DND-41 (cell line): ENCODE data around the gene NACC2.

Experiments used
- ATAC-seq: fragments of 200-7000 bp; cut with Tn5 transposase; 3 replicates; pipeline ENCODE4 v1.9.1; 2021; ENCODE audit warnings: low read depth; ENCODE audit not compliant: insufficient read depth
- DNase-seq: peaks from one replicate; pipeline ENCODE4 v3.0.0-alpha.2; 2020
- H2AFZ ChIP-seq: 2 replicates; pipeline ENCODE4 v1.6.0; 2012; ENCODE audit warnings: low read depth, low read length
- H3K27ac ChIP-seq: 2 replicates; pipeline ENCODE4 v1.5.1; 2012; ENCODE audit warnings: low read length, inconsistent platforms
- H3K27me3 ChIP-seq: fragments of 200-600 bp; sonication (generic); 2 replicates; pipeline ENCODE4 v1.6.0; 2012; ENCODE audit warnings: low read length, mild to moderate bottlenecking, inconsistent platforms; ENCODE audit not compliant: insufficient read depth, poor library complexity
- H3K36me3 ChIP-seq: 2 replicates; pipeline ENCODE4 v1.5.1; 2012; ENCODE audit warnings: low read length, inconsistent platforms; ENCODE audit not compliant: insufficient read depth
- H3K4me1 ChIP-seq: 2 replicates; pipeline ENCODE4 v1.5.1; 2012; ENCODE audit warnings: mild to moderate bottlenecking, low read length; ENCODE audit not compliant: insufficient read depth
- H3K4me2 ChIP-seq: 2 replicates; pipeline ENCODE4 v1.6.0; 2012; ENCODE audit warnings: mild to moderate bottlenecking, moderate library complexity, low read length, inconsistent platforms; ENCODE audit not compliant: insufficient read depth
- H3K4me3 ChIP-seq, 2 experiments: fragments of 200-600 bp in 1 of 2; shearing (Covaris generic) in 1 of 2; 2 replicates each; pipeline ENCODE4 v1.5.1; 2012 to 2016; ENCODE audit warnings: inconsistent platforms in 2 of 2, low read length in 2 of 2, mild to moderate bottlenecking in 2 of 2, low read depth in 1 of 2, moderate library complexity in 1 of 2
- H3K79me2 ChIP-seq: 2 replicates; pipeline ENCODE4 v1.6.0; 2012; ENCODE audit warnings: low read length, inconsistent platforms; ENCODE audit not compliant: insufficient read depth
- H3K9ac ChIP-seq: 2 replicates; pipeline ENCODE4 v1.6.0; 2012; ENCODE audit warnings: low read depth, mild to moderate bottlenecking, inconsistent platforms, low read length, moderate library complexity
- H3K9me3 ChIP-seq: 2 replicates; pipeline ENCODE4 v1.5.1; 2012; ENCODE audit warnings: low read length, moderate library complexity, mild to moderate bottlenecking, inconsistent platforms; ENCODE audit not compliant: insufficient read depth, severe bottlenecking
- H4K20me1 ChIP-seq: 2 replicates; pipeline ENCODE4 v1.6.0; 2012; ENCODE audit warnings: low read length; ENCODE audit not compliant: insufficient read depth
- EZH2 ChIP-seq: IDR thresholded peaks from 3 replicates; pipeline ENCODE4 v1.6.1; 2012; ENCODE audit warnings: borderline replicate concordance, low read depth, mild to moderate bottlenecking, moderate library complexity, low read length, inconsistent platforms; ENCODE audit not compliant: severe bottlenecking
- TF ChIP-seq, protein P1 (sequence below): IDR thresholded peaks from 2 replicates; pipeline ENCODE4 v1.5.1; 2012; ENCODE audit warnings: borderline replicate concordance, low read length, moderate library complexity, mild to moderate bottlenecking; ENCODE audit not compliant: poor library complexity, severe bottlenecking; ENCODE audit errors: extremely low read depth

The NACC2 gene

DNA sequence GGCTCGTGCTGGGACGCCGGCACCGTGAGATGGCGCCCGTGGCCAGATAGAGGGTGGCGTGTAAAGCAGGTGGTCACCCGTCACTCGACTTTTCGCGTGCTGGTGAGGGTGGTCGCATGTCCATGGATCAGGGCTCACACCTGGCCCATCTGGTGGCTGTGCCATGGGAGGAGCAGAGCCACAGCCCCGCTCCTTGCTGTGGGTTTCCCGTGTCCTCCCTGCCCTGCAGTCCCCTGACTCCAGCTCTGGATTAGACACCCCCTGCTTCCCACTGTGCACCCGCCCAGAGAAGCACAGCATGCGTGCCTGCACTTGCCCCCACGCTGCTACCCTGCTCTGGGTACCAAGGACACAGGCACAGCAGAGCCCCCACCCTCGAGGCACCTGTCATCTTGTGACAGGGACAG lies 25.4 kb upstream of the NACC2 start:
- Histone ChIP-seq H4K20me1 (peaks cover 22% of the 10 kb centered on the region), H2AFZ (no peak overlapping the region), H3K27me3 (no peaks in the 10 kb centered on the region), H3K4me2 (peak overlapping the region; percentile 76; the same call in 1 of the 2 replicates), H3K79me2 (peaks cover 38% of the 10 kb centered on the region), H3K36me3 (peaks cover 21% of the 10 kb centered on the region), H3K4me3 (no peak overlapping the region), H3K9me3 (no peaks in the 10 kb centered on the region), H3K4me1 (peaks cover 24% of the 10 kb centered on the region), H3K9ac (no peak overlapping the region; the same call in 1 of the 2 replicates), H3K27ac (no peak overlapping the region)
- TF ChIP-seq, protein P1, sequence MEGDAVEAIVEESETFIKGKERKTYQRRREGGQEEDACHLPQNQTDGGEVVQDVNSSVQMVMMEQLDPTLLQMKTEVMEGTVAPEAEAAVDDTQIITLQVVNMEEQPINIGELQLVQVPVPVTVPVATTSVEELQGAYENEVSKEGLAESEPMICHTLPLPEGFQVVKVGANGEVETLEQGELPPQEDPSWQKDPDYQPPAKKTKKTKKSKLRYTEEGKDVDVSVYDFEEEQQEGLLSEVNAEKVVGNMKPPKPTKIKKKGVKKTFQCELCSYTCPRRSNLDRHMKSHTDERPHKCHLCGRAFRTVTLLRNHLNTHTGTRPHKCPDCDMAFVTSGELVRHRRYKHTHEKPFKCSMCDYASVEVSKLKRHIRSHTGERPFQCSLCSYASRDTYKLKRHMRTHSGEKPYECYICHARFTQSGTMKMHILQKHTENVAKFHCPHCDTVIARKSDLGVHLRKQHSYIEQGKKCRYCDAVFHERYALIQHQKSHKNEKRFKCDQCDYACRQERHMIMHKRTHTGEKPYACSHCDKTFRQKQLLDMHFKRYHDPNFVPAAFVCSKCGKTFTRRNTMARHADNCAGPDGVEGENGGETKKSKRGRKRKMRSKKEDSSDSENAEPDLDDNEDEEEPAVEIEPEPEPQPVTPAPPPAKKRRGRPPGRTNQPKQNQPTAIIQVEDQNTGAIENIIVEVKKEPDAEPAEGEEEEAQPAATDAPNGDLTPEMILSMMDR: no peak
- no peak for TF ChIP-seq EZH2
- ATAC-seq: no peak
- DNase-seq: no peak

DNA sequence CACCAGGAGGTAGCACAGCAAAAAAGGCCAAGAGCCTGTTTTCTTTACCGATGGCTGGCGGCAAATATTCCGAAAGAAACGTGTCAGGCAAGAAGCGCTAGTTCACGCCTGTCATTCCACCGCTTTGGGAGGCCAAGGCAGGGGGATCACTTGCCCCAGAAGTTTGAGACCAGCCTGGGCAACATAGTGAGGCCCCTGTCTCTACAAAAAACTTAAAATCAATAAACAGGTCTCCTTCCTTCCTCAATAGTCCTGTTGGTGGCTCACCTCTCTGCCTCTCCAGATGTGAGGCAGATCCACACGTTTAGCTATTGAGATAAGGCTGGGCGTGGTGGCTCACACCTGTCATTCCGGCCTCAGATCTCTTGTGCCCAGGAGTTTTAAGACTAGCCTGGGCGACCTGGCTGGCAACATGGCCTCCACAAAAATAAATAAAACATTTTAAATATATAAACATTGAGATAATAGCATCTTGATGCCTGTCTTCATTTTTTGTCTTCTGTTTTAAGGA lies 24.8 kb upstream of the NACC2 start:
- ATAC-seq: no peak
- peaks cover 38% of the 10 kb centered on the region for H3K79me2 ChIP-seq
- H3K27ac ChIP-seq: peak overlapping the region; percentile 89
- H4K20me1 ChIP-seq: peaks cover 27% of the 10 kb centered on the region
- no peak overlapping the region for H2AFZ ChIP-seq
- TF ChIP-seq, protein P1: no peak
- no peak for TF ChIP-seq EZH2
- peaks cover 26% of the 10 kb centered on the region for H3K36me3 ChIP-seq
- H3K4me2 ChIP-seq: peak overlapping the region; percentile 76
- peak overlapping the region; percentile 88 for H3K9ac ChIP-seq
- peak overlapping the region; percentile 76 to 81; a peak in 3 of 4 replicates for H3K4me3 ChIP-seq
- no peak for DNase-seq
- no peaks in the 10 kb centered on the region for H3K9me3 ChIP-seq
- no peaks in the 10 kb centered on the region for H3K27me3 ChIP-seq
- peaks cover 24% of the 10 kb centered on the region for H3K4me1 ChIP-seq

DNA sequence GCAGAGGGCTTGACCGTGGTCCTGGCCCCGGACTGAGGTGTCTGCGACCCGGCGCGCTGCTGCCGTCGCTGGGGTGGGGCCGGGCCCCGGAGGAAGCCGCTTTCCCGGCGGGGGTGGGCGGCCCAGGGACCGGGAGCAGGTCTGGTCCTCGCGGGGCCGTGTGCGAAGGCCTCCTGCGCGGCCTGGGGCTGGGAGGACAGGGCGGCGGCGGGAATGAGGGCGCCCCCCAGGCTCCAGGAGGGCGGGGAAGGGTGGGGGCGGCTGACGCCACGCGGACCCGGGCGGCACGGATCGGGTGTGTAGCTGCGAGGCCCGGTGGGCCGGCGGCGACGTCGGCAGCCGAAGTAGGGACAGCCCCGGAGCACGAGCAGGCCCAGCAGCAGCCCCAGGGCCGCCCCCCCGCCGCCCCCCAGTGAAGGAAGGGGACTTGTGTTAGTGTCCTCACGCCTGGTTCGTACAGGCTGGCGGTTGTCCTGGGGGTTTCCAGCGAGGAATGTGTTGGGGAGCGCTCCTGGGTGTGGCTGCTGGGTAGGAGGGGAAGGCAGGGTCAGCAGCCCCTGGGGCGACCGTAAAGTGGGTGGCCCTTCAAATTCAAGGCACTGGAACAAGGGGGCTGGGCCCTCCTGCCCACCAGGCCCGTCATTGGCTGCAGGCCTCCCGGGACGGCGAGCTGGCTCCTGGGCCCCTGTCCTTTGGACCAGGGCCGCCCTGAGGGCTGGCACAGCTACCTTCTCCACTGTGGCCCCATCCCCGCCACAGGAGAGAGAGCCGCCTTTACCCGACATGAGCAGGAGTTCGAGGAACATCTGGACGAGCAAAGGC lies 24.2 kb upstream of the NACC2 start:
- peak overlapping the region; percentile 76 to 81 for H3K4me3 ChIP-seq
- H3K9me3 ChIP-seq: no peaks in the 10 kb centered on the region
- H2AFZ ChIP-seq: peak overlapping the region; percentile 79
- peaks cover 33% of the 10 kb centered on the region for H3K36me3 ChIP-seq
- H3K4me1 ChIP-seq: peaks cover 24% of the 10 kb centered on the region
- ATAC-seq: peak; percentile 44
- H4K20me1 ChIP-seq: peaks cover 27% of the 10 kb centered on the region
- peaks cover 38% of the 10 kb centered on the region for H3K79me2 ChIP-seq
- H3K27me3 ChIP-seq: no peaks in the 10 kb centered on the region
- H3K4me2 ChIP-seq: peak overlapping the region; percentile 76
- H3K27ac ChIP-seq: peak overlapping the region; percentile 89
- DNase-seq: no peak
- TF ChIP-seq EZH2: no peak
- TF ChIP-seq, protein P1: no peak
- H3K9ac ChIP-seq: peak overlapping the region; percentile 88
